HepG2 (cell line): ENCODE results near the gene HIRA. TPM values are rescaled to one million over a fixed set of nuclear protein-coding genes. Genes with fewer than 3 reads are reported as not detected.

Experiments used
- ATAC-seq: fragments of 200-7000 bp; cut with Tn5 transposase; 3 replicates; pipeline ENCODE4 v1.9.1; 2020; ENCODE audit warnings: mild to moderate bottlenecking, moderate library complexity
- BruUV-seq: library from RNA; stranded (reverse); fragments of 400-500 nt; replicated peaks from 2 replicates; lab custom pipeline; 2021; lab: Mats Ljungman, UMichigan
- CTCF ChIA-PET: fragments of 300-600 bp; formaldehyde crosslinking; extraction: SDS; loops from one replicate; lab custom pipeline; 2021; ENCODE audit warnings: low total read pairs, inconsistent platforms, low intra/inter-chr PET ratio; lab: Yijun Ruan, JAX
- POLR2A ChIA-PET: fragments of 350-600 bp; sonication (Branson Sonifier 250); formaldehyde crosslinking; loops from one replicate; lab custom pipeline; 2020; ENCODE audit warnings: antibody characterized with exemption, inconsistent platforms; lab: Yijun Ruan, JAX
- DNase-seq: peaks from one replicate; pipeline ENCODE4 v3.0.0-alpha.2; 2015; ENCODE audit warnings: low spot score
- FAIRE-seq: peaks from 3 replicates; lab custom pipeline; 2011; peaks lifted over from hg19 to GRCh38; lab: Jason Lieb, UNC
- H2AFZ ChIP-seq: one replicate; pipeline ENCODE4 v1.6.1; 2011; ENCODE audit warnings: low read length, inconsistent platforms
- H3K27ac ChIP-seq: fragments of 300-600 bp; 3 replicates; pipeline ENCODE4 v1.8.0; 2011; ENCODE audit warnings: mixed run types, mild to moderate bottlenecking, mixed read lengths, low read length, inconsistent platforms; ENCODE audit not compliant: insufficient read depth; ENCODE audit errors: extremely low read length
- H3K27me3 ChIP-seq, 2 experiments: fragments of 200-600 bp in 1 of 2; 2 replicates in 1 of 2; 3 replicates in 1 of 2; pipeline versions ENCODE4 v1.6.0 to v1.8.0; 2011; ENCODE audit warnings: low read length in 2 of 2, mild to moderate bottlenecking in 2 of 2, moderate library complexity in 2 of 2, inconsistent platforms in 1 of 2; ENCODE audit not compliant: insufficient read depth in 2 of 2, control insufficient read depth in 1 of 2
- H3K36me3 ChIP-seq, 2 experiments: fragments of 200-600 bp in 1 of 2; replicated peaks in 1 of 2; 2 replicates in 1 of 2; 3 replicates in 1 of 2; pipeline versions ENCODE4 v1.5.1 to v1.8.0; 2011; ENCODE audit warnings: low read length in 2 of 2, inconsistent platforms in 1 of 2; ENCODE audit not compliant: insufficient read depth in 2 of 2, control insufficient read depth in 1 of 2
- H3K4me1 ChIP-seq: 2 replicates; pipeline ENCODE4 v1.5.1; 2012; ENCODE audit warnings: low read length, inconsistent platforms; ENCODE audit not compliant: insufficient read depth
- H3K4me2 ChIP-seq: 2 replicates; pipeline ENCODE4 v1.6.0; 2011; ENCODE audit warnings: low read depth, low read length, inconsistent platforms
- H3K4me3 ChIP-seq, 3 experiments: fragments of 200-600 bp in 1 of 3; sonication (generic), shearing (Covaris generic) in 1 of 3; replicated peaks in 1 of 3; 2 replicates each; pipeline ENCODE4 v1.5.1; 2011 to 2016; ENCODE audit warnings: low read length in 3 of 3, inconsistent platforms in 2 of 3, low read depth in 2 of 3, mild to moderate bottlenecking in 2 of 3, control low read depth in 1 of 3, mixed read lengths in 1 of 3; ENCODE audit not compliant: insufficient read depth in 1 of 3
- H3K79me2 ChIP-seq: one replicate; pipeline ENCODE4 v1.6.1; 2011; ENCODE audit warnings: low read length, inconsistent platforms; ENCODE audit not compliant: insufficient read depth
- H3K9ac ChIP-seq: 2 replicates; pipeline ENCODE4 v1.6.0; 2011; ENCODE audit warnings: mild to moderate bottlenecking, low read depth, low read length, inconsistent platforms; ENCODE audit not compliant: insufficient read depth
- H3K9me3 ChIP-seq: 2 replicates; pipeline ENCODE4 v1.5.1; 2012; ENCODE audit warnings: mild to moderate bottlenecking, low read length
- H4K20me1 ChIP-seq: 2 replicates; pipeline ENCODE4 v1.6.0; 2011; ENCODE audit warnings: inconsistent platforms, mild to moderate bottlenecking, low read length, moderate library complexity; ENCODE audit not compliant: insufficient read depth
- ATF7-NPFF ChIP-seq: sonication (generic); formaldehyde crosslinking; IDR thresholded peaks from 2 replicates; pipeline ENCODE4 v1.8.1; 2023; ENCODE audit warnings: mild to moderate bottlenecking, low read depth, missing genetic modification reagents, moderate library complexity
- CEBPG ChIP-seq: IDR thresholded peaks from 2 replicates; pipeline ENCODE4 v1.6.1; 2016
- CREM ChIP-seq, 2 experiments: sonication (generic) in 1 of 2; formaldehyde crosslinking in 1 of 2; IDR thresholded peaks; 2 replicates each; pipeline versions ENCODE4 v1.4.0 to v1.6.1; 2016 to 2020; ENCODE audit warnings: antibody characterized with exemption in 1 of 2, mild to moderate bottlenecking in 1 of 2, missing genetic modification reagents in 1 of 2
- HMG20B ChIP-seq: conservative IDR thresholded peaks from 2 replicates; pipeline ENCODE4 v1.6.1; 2016; ENCODE audit warnings: missing genetic modification reagents, missing compliant biosample characterization
- NFATC3 ChIP-seq: sonication (generic); formaldehyde crosslinking; IDR thresholded peaks from 2 replicates; pipeline ENCODE4 v1.5.1; 2020; ENCODE audit warnings: mild to moderate bottlenecking, missing genetic modification reagents
- TBL1XR1 ChIP-seq: fragments of 150-350 bp; IDR thresholded peaks from 2 replicates; pipeline ENCODE4 v1.6.1; 2014; ENCODE audit warnings: borderline replicate concordance, low read length; ENCODE audit not compliant: partially characterized antibody
- TSC22D2 ChIP-seq: sonication (generic); formaldehyde crosslinking; IDR thresholded peaks from 2 replicates; pipeline ENCODE4 v1.5.1; 2020; ENCODE audit warnings: missing genetic modification reagents, mild to moderate bottlenecking, borderline replicate concordance
- ZBTB39 ChIP-seq: sonication (generic); formaldehyde crosslinking; IDR thresholded peaks from 2 replicates; pipeline ENCODE4 v1.5.0; 2020; ENCODE audit warnings: missing genetic modification reagents
- ZSCAN31 ChIP-seq: sonication (generic); formaldehyde crosslinking; IDR thresholded peaks from 2 replicates; pipeline ENCODE4 v1.5.0; 2020; ENCODE audit warnings: low read depth, mild to moderate bottlenecking, missing genetic modification reagents
- WGBS: methylation state at CpG from one replicate; pipeline ENCODE4 v1.1.6; 2017; ENCODE audit warnings: low lambda C conversion rate; 5-methylcytosine and 5-hydroxymethylcytosine counted together
- in situ Hi-C: cut with HindIII; loops from 2 replicates; pipeline ENCODE4 v1.10.0; 2017; ENCODE audit warnings: low pct_unique_long_range_greater_than_20kb; ENCODE audit not compliant: extremely low pct_ligation_motif_present
- intact Hi-C: fragments of 100-400 bp; cut with micrococcal nuclease; formaldehyde crosslinking; loops from one replicate; pipeline ENCODE4 v1.10.0; 2022; ENCODE audit not compliant: unreplicated experiment
- polyA plus RNA-seq, 8 experiments: library from polyadenylated mRNA; depleted of rRNA in 3 of 8; stranded (reverse) in 7 of 8; unstranded in 1 of 8; fragments of >200 nt; fragmentation: Illumina TruSeq in 4 of 8; extraction: Trizol in 4 of 8; gene quantifications; 2 replicates each; pipeline versions ENCODE4 v1.2.1 to v1.2.3, GENCODE V29; 2011 to 2016; ENCODE audit warnings: low read depth in 4 of 8, missing spikeins in 1 of 8, mixed read lengths in 1 of 8; ENCODE audit not compliant: insufficient read depth in 1 of 8
- total RNA-seq, 5 experiments: library from RNA; depleted of rRNA; stranded (reverse); fragments of >200 nt; fragmentation: Illumina TruSeq; extraction: Trizol; gene quantifications; 2 replicates each; pipeline ENCODE4 v1.2.3, GENCODE V29; 2016; ENCODE audit warnings: low read depth in 1 of 5

The HIRA gene
- total and polyA plus RNA-seq, 2 of the 13 experiments (the other 11 are each of a cell fraction or from before 2014, with no cell fraction given), result 21.5 to 29.2 TPM

GRCh38 chr22:19431649-19432132 lies at the start of gene HIRA (continued):
- TF ChIP-seq ZSCAN31 (no peak), HMG20B (no peak)

GRCh38 chr22:19480789-19481188 lies 49.3 kb upstream of the HIRA start:
- Histone ChIP-seq H3K9me3 (no peaks in the 10 kb centered on the region), H2AFZ (no peak overlapping the region), H3K9ac (peak overlapping the region; percentile 97), H3K4me3 (peak overlapping the region; percentile 71 to 97 (median 88); a peak in 5 of 6 replicates), H3K36me3 (peaks cover 5 to 29% of the 10 kb centered on the region in 2 experiments; a peak in 4 of 5 replicates), H3K4me2 (peak overlapping the region; percentile 80), H4K20me1 (peaks cover 13% of the 10 kb centered on the region; the same call in 1 of the 2 replicates), H3K27me3 (no peaks in the 10 kb centered on the region; a peak in 1 of 5 replicates), H3K27ac (no peak overlapping the region), H3K4me1 (peaks cover 25% of the 10 kb centered on the region), H3K79me2 (peaks cover 36% of the 10 kb centered on the region)
- TF ChIP-seq TBL1XR1 (no peak), CREM (IDR thresholded peaks at IDR 0.05) (no peak), CREM (CRISPR knock-in tag; IDR thresholded peaks at IDR 0.05) (no peak), TSC22D2 (CRISPR knock-in tag) (no peak)
- no peak for FAIRE-seq
- ATAC-seq, result no peak
- WGBS, result 25% methylated on average over 10 of the region's 10 CpGs
- ChIA-PET CTCF (no interaction called here), POLR2A (interaction anchor here (1.5 kb wide), 1 partner anchor 302 kb away, joined by 8 read pairs; the partner anchor contains the start of gene SLC25A1)
- TSS peak; percentile 67 for BruUV-seq
- in situ Hi-C loops, result loop anchor here (5.0 to 10.0 kb wide), 2 partner anchors 64 to 147 kb away; no protein-coding TSS in a partner anchor
- intact Hi-C loops, result no loop called here
- no peak for DNase-seq

- H4K20me1 ChIP-seq, result peaks cover 13% of the 10 kb centered on the region; the same call in 1 of the 2 replicates
- no TSS peak for BruUV-seq
- H2AFZ ChIP-seq, result no peak overlapping the region
- H3K27me3 ChIP-seq, result no peaks in the 10 kb centered on the region; a peak in 1 of 5 replicates
- FAIRE-seq (no peak), ATAC-seq (peak; percentile 9; the same call in 2 of the 3 replicates), DNase-seq (peak; percentile 7)
- peaks cover 42% of the 10 kb centered on the region for H3K79me2 ChIP-seq
- intact Hi-C loops, result no loop called here
- no peaks in the 10 kb centered on the region for H3K9me3 ChIP-seq
- H3K4me1 ChIP-seq, result peaks cover 26% of the 10 kb centered on the region
- H3K36me3 ChIP-seq, result peaks cover 5 to 23% of the 10 kb centered on the region in 2 experiments; a peak in 4 of 5 replicates
- in situ Hi-C loops, result loop anchor here (5.0 to 10.0 kb wide), 2 partner anchors 65 to 147 kb away; no protein-coding TSS in a partner anchor
- POLR2A ChIA-PET, result interaction anchor here (0.7 to 2.1 kb wide), 4 partner anchors 49 to 359 kb away, joined by 3 to 12 read pairs (median 7); partner anchors contain the start of genes ESS2, HIRA, MRPL40 and SLC25A1
- H3K4me3 ChIP-seq, result peak overlapping the region; percentile 71 to 97 (median 88)
- peak overlapping the region; percentile 97 for H3K9ac ChIP-seq
- CTCF ChIA-PET, result no interaction called here
- H3K27ac ChIP-seq, result peak overlapping the region; percentile 97
- 0% methylated on average over 13 of the region's 15 CpGs for WGBS
- peak overlapping the region; percentile 80 for H3K4me2 ChIP-seq
- peak; percentile 26; the same call in 1 of the 2 replicates for TF ChIP-seq ZBTB39 (CRISPR knock-in tag)
- TF ChIP-seq ATF7-NPFF (CRISPR knock-in tag), result peak; percentile 8; the same call in 1 of the 2 replicates
- TF ChIP-seq NFATC3 (CRISPR knock-in tag), result 0 out of 2 replicates have a peak, but pooled peaks have one; percentile 37
- TF ChIP-seq CEBPG (CRISPR knock-in tag), result no peak
These were observed 48.6 kb upstream of the HIRA start for GRCh38 chr22:19480173-19480568.
